ENCODE data around the gene PAM. TPM values are rescaled to one million over a fixed set of nuclear protein-coding genes. Genes with fewer than 3 reads are reported as not detected.
A peak's percentile ranks its signal among the peaks of the same experiment; 100 is the strongest.
"Not testable (repeated sequence)": the region's sequence is repeated elsewhere in the genome, so short reads cannot be mapped to it uniquely, and the experiment has no call there.

The PAM gene
- total and polyA plus RNA-seq, 5 donors: 3,384 to 4,784 (median 4,213) TPM

- H3K4me3 ChIP-seq (ENCODE audit: low read length): no peak overlapping the region
- intact Hi-C loops (cut with DNase I): loop anchor here in 1 of 4 donors (10.0 kb wide), 1 partner anchor 447 kb away; no protein-coding TSS in a partner anchor
- H3K27ac ChIP-seq (ENCODE audit: low read length): no peak overlapping the region
These were observed 276.5 kb downstream of the PAM start for GRCh38 chr5:103031607-103032006.

DNA sequence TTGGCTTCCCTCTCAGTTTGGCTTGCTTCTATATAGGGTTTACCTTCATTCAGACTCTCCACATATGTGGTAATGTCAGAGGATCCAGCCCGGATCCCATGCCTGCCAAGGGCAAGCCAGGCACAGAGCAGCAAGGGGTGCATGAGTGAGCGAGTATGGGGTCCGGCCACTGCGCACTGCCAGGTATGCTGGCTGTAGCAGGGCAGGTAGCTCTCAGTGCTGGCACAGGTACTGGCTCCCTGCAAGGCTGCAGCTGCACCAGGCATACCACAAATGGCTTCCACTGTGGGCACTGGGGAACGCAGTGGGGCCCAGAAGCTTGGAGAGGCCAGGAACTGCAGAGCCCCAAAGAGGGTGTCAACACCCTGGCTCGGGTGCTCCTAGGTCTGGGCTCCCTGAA lies 278.6 kb downstream of the PAM start:
- H3K4me1 ChIP-seq (ENCODE audit: control insufficient read depth, insufficient read depth, low read length): no peaks in the 10 kb centered on the region
- no peak overlapping the region for H3K27ac ChIP-seq (ENCODE audit: low read length)
- peak in 2 of 3 donors; percentile 32 to 50 for DNase-seq
- no peak overlapping the region for H3K4me3 ChIP-seq (ENCODE audit: low read length)
- 96% methylated on average over 6 of the region's 6 CpGs for WGBS
- no peaks in the 10 kb centered on the region for H3K9me3 ChIP-seq (ENCODE audit: control insufficient read depth, low read length)
- ATAC-seq: peak; percentile 25 to 30
- H3K27me3 ChIP-seq (ENCODE audit: control insufficient read depth, insufficient read depth): no peaks in the 10 kb centered on the region
- intact Hi-C loops (cut with DNase I): loop anchor here in 1 of 4 donors (10.0 kb wide), 1 partner anchor 449 kb away; no protein-coding TSS in a partner anchor

More at GRCh38 chr5:103031607-103032006, 276.5 kb downstream of the PAM start:
- no peaks in the 10 kb centered on the region for H3K9me3 ChIP-seq (ENCODE audit: control insufficient read depth, low read length)
- no peak for DNase-seq
- no peaks in the 10 kb centered on the region for H3K27me3 ChIP-seq (ENCODE audit: control insufficient read depth, insufficient read depth)
- no peak for ATAC-seq
- H3K4me1 ChIP-seq (ENCODE audit: control insufficient read depth, insufficient read depth, low read length): no peaks in the 10 kb centered on the region

DNA sequence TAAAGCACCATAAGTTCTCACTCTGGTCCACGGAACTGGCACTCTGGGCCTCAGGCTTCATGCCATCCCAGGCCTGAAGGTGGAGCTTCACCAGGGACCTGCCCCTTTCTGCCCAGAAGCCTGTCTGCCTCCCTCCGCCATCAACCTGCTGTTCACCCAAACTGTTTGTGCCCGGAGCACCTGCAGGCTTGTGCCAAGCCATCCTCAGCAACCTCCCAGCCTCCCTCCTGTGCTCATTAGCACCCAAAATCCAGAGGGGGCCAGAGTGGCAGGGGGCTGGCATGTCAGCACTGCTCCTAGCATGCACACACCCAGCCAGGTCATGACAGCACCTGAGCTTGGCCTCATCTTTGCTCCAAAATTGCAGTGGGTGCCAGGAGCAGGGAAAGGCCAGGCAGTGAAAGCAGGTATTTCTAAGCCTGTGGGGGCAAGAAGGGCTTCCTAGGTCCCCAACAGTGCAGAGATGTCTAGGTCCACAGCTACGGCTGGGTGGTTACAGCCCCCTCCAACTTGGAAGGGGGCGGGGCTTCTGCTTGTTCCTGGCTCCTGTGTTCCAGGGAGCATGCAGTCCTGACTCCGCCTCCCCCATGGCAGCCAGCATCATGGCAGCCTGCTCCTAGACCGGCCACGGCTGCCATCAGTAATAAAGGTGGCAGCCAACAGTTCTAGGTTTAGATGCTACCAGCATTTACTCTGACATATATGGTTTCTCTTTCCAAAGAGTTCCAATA lies 279.7 kb downstream of the PAM start:
- no peak overlapping the region for H3K4me3 ChIP-seq (ENCODE audit: low read length)
- H3K4me1 ChIP-seq (ENCODE audit: control insufficient read depth, insufficient read depth, low read length): no peaks in the 10 kb centered on the region
- peak; percentile 50 to 53 for ATAC-seq
- H3K27me3 ChIP-seq (ENCODE audit: control insufficient read depth, insufficient read depth): no peaks in the 10 kb centered on the region
- peak; percentile 23 to 54 (median 47) for DNase-seq
- H3K9me3 ChIP-seq (ENCODE audit: control insufficient read depth, low read length): no peaks in the 10 kb centered on the region
- intact Hi-C loops (cut with DNase I): loop anchor here in 1 of 4 donors (10.0 kb wide), 1 partner anchor 450 kb away; no protein-coding TSS in a partner anchor
- H3K27ac ChIP-seq (ENCODE audit: low read length): no peak overlapping the region
- WGBS: 81% methylated on average over 8 of the region's 8 CpGs

GRCh38 chr5:103035701-103036100 lies 280.6 kb downstream of the PAM start:
- H3K27ac ChIP-seq (ENCODE audit: low read length): no peak overlapping the region
- DNase-seq (no peak), ATAC-seq (peak in 1 of 2 donors; percentile 16)
- 60% methylated on average over 2 of the region's 2 CpGs for WGBS
- no peaks in the 10 kb centered on the region for H3K4me1 ChIP-seq (ENCODE audit: control insufficient read depth, insufficient read depth, low read length)
- H3K9me3 ChIP-seq (ENCODE audit: control insufficient read depth, low read length): no peaks in the 10 kb centered on the region
- no peaks in the 10 kb centered on the region for H3K27me3 ChIP-seq (ENCODE audit: control insufficient read depth, insufficient read depth)
- intact Hi-C loops (cut with DNase I): loop anchor here in 1 of 4 donors (10.0 kb wide), 1 partner anchor 451 kb away; no protein-coding TSS in a partner anchor
- H3K4me3 ChIP-seq (ENCODE audit: low read length): no peak overlapping the region

- H3K4me1 ChIP-seq (ENCODE audit: control insufficient read depth, insufficient read depth, low read length): no peaks in the 10 kb centered on the region
- WGBS: 96% methylated on average over 2 of the region's 2 CpGs
- H3K4me3 ChIP-seq (ENCODE audit: low read length): no peak overlapping the region
- no peak overlapping the region for H3K27ac ChIP-seq (ENCODE audit: low read length)
- no peaks in the 10 kb centered on the region for H3K27me3 ChIP-seq (ENCODE audit: control insufficient read depth, insufficient read depth)
- ATAC-seq (no peak), DNase-seq (no peak)
- intact Hi-C loops (cut with DNase I): loop anchor here in 1 of 4 donors (10.0 kb wide), 1 partner anchor 452 kb away; no protein-coding TSS in a partner anchor
- H3K9me3 ChIP-seq (ENCODE audit: control insufficient read depth, low read length): no peaks in the 10 kb centered on the region
These were observed 281.5 kb downstream of the PAM start for GRCh38 chr5:103036601-103037000.

DNA sequence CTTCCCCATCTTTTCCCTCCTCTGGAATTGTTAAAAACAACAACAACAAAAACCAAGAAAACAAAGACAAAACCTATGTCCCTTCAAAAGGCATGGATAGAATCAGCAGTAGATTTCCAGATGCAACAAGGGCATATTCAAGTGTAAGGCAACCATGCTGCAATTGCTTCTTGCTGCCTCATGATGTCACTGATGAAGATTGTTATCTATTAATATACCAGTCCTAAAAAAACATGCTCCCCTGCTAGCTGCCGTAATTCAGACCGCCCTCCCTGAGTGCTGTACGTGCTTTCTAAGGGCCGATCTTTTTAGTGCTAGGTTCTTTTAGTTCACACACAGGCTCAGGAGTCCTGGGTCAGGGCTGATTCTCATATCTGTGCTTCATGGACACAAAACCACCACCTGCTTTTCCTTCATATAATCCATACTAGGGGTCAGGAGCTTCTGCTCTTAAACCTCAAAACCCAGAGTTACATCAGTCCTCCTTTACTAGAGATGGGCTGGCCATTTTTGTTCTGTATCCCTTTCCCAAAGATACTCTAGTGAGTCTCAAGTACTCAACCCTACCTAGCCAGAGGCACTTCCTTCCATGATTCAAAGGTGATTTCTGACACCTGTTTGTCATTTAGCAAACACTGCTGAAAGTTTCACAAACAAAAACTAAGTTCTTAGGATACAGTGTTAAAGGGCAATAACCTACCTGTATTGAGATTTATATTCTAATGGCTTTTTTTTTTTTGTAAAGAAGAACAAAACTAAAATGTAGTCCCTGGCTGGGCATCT lies 282.8 kb downstream of the PAM start:
- H3K27me3 ChIP-seq (ENCODE audit: control insufficient read depth, insufficient read depth): no peaks in the 10 kb centered on the region
- no peak overlapping the region for H3K4me3 ChIP-seq (ENCODE audit: low read length)
- no peaks in the 10 kb centered on the region for H3K9me3 ChIP-seq (ENCODE audit: control insufficient read depth, low read length)
- intact Hi-C loops (cut with DNase I): loop anchor here in 1 of 4 donors (10.0 kb wide), 1 partner anchor 453 kb away; no protein-coding TSS in a partner anchor
- H3K27ac ChIP-seq (ENCODE audit: low read length): no peak overlapping the region
- H3K4me1 ChIP-seq (ENCODE audit: control insufficient read depth, insufficient read depth, low read length): no peaks in the 10 kb centered on the region
- ATAC-seq (no peak), DNase-seq (no peak)
- 82% methylated on average over 4 of the region's 4 CpGs for WGBS

- WGBS: 35% methylated on average over 4 of the region's 4 CpGs
- Histone ChIP-seq H3K27me3 (ENCODE audit: control insufficient read depth, insufficient read depth) (no peaks in the 10 kb centered on the region), H3K4me3 (ENCODE audit: low read length) (no peak overlapping the region), H3K4me1 (ENCODE audit: control insufficient read depth, insufficient read depth, low read length) (no peaks in the 10 kb centered on the region), H3K9me3 (ENCODE audit: control insufficient read depth, low read length) (no peaks in the 10 kb centered on the region), H3K27ac (ENCODE audit: low read length) (no peak overlapping the region)
- DNase-seq: no peak
- intact Hi-C loops (cut with DNase I): loop anchor here in 3 of 4 donors (5.0 to 10.0 kb wide), 4 partner anchors 94 to 506 kb away; no protein-coding TSS in a partner anchor
- no peak for ATAC-seq
These were observed 286.1 kb downstream of the PAM start for GRCh38 chr5:103041071-103041676.

DNA sequence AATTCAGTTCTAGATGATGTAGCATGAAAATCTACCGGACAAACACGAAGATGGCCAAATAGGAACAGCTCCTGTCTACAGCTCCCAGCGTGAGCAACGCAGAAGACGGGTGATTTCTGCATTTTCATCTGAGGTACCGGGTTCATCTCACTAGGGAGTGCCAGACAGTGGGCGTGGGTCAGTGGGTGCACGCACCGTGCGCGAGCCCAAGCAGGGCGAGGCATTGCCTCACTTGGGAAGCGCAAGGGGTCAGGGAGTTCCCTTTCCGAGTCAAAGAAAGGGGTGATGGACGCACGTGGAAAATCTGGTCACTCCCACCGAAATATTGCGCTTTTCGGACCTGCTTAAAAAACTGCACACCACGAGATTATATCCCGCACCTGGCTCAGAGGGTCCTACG lies 291.6 kb downstream of the PAM start:
- H3K4me1 ChIP-seq (ENCODE audit: control insufficient read depth, insufficient read depth, low read length); H3K27ac ChIP-seq (ENCODE audit: low read length): not testable (repeated sequence)
- WGBS: 93% methylated on average over 22 of the region's 22 CpGs

DNA sequence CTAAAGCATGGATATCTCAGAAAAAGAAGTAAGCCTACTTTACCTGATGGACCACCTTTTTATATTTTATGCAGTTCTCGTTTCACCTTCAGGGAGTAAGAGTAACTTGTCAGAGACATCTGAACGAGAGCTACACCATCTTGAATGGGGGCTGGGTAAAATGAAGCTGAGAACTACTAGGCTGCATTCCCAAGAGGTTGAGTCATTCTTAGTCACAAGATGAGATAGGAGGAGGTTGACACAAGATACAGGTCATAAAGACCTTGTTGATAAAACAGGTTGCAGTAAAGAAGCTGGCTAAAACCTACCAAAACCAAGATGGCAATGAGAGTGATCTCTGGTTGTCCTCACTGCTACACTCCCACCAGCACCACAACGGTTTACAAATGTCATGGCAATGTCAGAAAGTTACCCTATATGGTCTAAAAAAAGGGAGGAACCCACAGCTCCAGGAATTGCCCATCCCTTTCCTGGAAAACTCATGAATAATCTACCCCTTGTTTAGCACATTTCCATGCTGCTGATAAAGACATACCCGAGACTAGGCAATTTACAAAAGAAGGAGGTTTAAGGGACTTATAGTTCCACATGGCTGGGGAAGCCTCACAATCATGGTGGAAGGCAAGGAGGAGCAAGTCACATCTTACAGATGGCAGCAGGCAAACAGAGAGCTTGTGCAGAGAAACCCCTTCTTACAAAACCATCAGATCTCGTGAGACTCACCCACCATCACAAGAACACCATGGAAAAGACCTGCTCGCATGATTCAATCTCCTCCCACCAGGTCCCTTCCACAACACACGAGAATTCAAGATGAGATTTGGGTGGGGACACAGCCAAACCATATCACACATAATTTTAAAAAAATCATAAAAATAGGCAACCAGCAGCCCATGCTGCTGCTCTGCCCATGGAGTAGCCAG lies 302.4 kb downstream of the PAM start:
- DNase-seq: no peak
- Histone ChIP-seq H3K27me3 (ENCODE audit: control insufficient read depth, insufficient read depth) (no peaks in the 10 kb centered on the region), H3K4me3 (ENCODE audit: low read length) (no peak overlapping the region), H3K4me1 (ENCODE audit: control insufficient read depth, insufficient read depth, low read length) (no peaks in the 10 kb centered on the region), H3K9me3 (ENCODE audit: control insufficient read depth, low read length) (no peaks in the 10 kb centered on the region), H3K27ac (ENCODE audit: low read length) (no peak overlapping the region)
- WGBS: 70% methylated on average over 7 of the region's 7 CpGs
- intact Hi-C loops (cut with DNase I): no loop called here
- no peak for ATAC-seq

More for the DNA sequence above, 291.6 kb downstream of the PAM start:
- DNase-seq; H3K27me3 ChIP-seq (ENCODE audit: control insufficient read depth, insufficient read depth); H3K9me3 ChIP-seq (ENCODE audit: control insufficient read depth, low read length); ATAC-seq; H3K4me3 ChIP-seq (ENCODE audit: low read length): not testable (repeated sequence)
- intact Hi-C loops (cut with DNase I): loop anchor here in 3 of 4 donors (10.0 kb wide), 3 partner anchors 88 to 512 kb away; no protein-coding TSS in a partner anchor

GRCh38 chr5:103059525-103059924 lies 304.4 kb downstream of the PAM start:
- no peaks in the 10 kb centered on the region for H3K27me3 ChIP-seq (ENCODE audit: control insufficient read depth, insufficient read depth)
- WGBS: 85% methylated on average over 3 of the region's 3 CpGs
- ATAC-seq (no peak), DNase-seq (no peak)
- intact Hi-C loops (cut with DNase I): no loop called here
- no peaks in the 10 kb centered on the region for H3K4me1 ChIP-seq (ENCODE audit: control insufficient read depth, insufficient read depth, low read length)
- no peaks in the 10 kb centered on the region for H3K9me3 ChIP-seq (ENCODE audit: control insufficient read depth, low read length)
- no peak overlapping the region for H3K27ac ChIP-seq (ENCODE audit: low read length)
- no peak overlapping the region for H3K4me3 ChIP-seq (ENCODE audit: low read length)

Measured in right cardiac atrium (tissue), 5 donors.